Tibial artery (tissue), 4 donors: ENCODE data around the gene PIM1.
"Not testable (repeated sequence)": the region's sequence is repeated elsewhere in the genome, so short reads cannot be mapped to it uniquely, and the experiment has no call there.

Experiments
- DNase-seq, 2 donors: peaks; one replicate each; pipeline ENCODE4 v3.0.0-alpha.2; 2019
- H3K27ac ChIP-seq, 2 donors: fragments of 200-600 bp; sonication (generic) in 1 of 2; 1 replicate in 1 of 2; 2 replicates in 1 of 2; pipeline ENCODE4 v1.5.1; 2018 to 2019; ENCODE audit warnings: mild to moderate bottlenecking in 1 of 2
- H3K27me3 ChIP-seq, 2 donors: fragments of 200-600 bp; sonication (generic) in 1 of 2; one replicate each; pipeline versions ENCODE4 v1.5.1 to v1.6.0; 2016 to 2019
- H3K36me3 ChIP-seq, 3 donors: fragments of 200-600 bp; sonication (generic) in 2 of 3; one replicate each; pipeline ENCODE4 v1.5.1; 2016 to 2019; ENCODE audit warnings: mild to moderate bottlenecking in 2 of 3
- H3K4me1 ChIP-seq, 4 donors: fragments of 200-600 bp; sonication (generic) in 2 of 4; 1 replicate in 3 of 4; 2 replicates in 1 of 4; pipeline ENCODE4 v1.5.1; 2016 to 2019
- H3K4me3 ChIP-seq, 2 donors: fragments of 200-600 bp; sonication (generic) in 1 of 2; 1 replicate in 1 of 2; 2 replicates in 1 of 2; pipeline ENCODE4 v1.5.1; 2018 to 2019; ENCODE audit warnings: mild to moderate bottlenecking in 2 of 2
- H3K9me3 ChIP-seq, 3 donors: fragments of 200-600 bp; sonication (generic) in 1 of 3; one replicate each; pipeline ENCODE4 v1.5.1; 2016 to 2019
- intact Hi-C: fragments of 100-400 bp; cut with DNase I; formaldehyde crosslinking; loops from one replicate; pipeline ENCODE4 v1.15.0; 2023; ENCODE audit warnings: low total_unique reads
- TF ChIP-seq, protein P1 (sequence below), 2 experiments: fragments of 200-600 bp in 1 of 2; fragments of 450-650 bp in 1 of 2; IDR thresholded peaks; one replicate each; pipeline ENCODE4 v1.5.1; 2017 to 2019; ENCODE audit warnings: antibody characterized with exemption in 2 of 2, mild to moderate bottlenecking in 1 of 2, moderate library complexity in 1 of 2

The PIM1 gene

DNA sequence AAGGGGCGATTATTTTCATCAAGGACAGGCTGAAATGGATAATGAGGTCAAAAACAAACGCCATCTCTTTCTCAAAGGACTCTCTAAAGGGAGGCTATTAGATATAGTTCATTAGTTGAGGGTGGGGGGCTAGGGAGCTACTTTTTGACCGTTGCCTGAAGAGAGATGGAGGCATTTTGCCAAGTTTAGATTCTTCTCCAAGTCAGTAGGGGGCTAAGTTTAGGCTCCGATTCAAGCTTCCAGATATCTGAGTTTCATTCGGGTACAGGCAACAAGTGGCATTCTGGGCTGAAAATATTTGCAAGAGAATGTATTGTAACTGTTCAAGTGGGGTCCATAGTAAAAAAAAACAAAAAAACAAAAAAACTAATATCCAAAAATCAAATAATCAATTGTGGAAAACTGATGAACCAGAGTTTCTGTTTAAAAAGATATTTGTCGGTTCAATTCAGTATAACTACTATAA, 43.4 kb upstream of the PIM1 start:
- Histone ChIP-seq H3K27ac (no peak overlapping the region), H3K27me3 (peaks cover 0 to 7% of the 10 kb centered on the region in 2 donors), H3K36me3 (no peaks in the 10 kb centered on the region), H3K4me1 (peaks cover 0 to 18% (median 5%) of the 10 kb centered on the region in 4 donors), H3K4me3 (no peak overlapping the region), H3K9me3 (no peaks in the 10 kb centered on the region)
- DNase-seq, result no peak
- intact Hi-C loops, result no loop called here
- TF ChIP-seq, protein P1, sequence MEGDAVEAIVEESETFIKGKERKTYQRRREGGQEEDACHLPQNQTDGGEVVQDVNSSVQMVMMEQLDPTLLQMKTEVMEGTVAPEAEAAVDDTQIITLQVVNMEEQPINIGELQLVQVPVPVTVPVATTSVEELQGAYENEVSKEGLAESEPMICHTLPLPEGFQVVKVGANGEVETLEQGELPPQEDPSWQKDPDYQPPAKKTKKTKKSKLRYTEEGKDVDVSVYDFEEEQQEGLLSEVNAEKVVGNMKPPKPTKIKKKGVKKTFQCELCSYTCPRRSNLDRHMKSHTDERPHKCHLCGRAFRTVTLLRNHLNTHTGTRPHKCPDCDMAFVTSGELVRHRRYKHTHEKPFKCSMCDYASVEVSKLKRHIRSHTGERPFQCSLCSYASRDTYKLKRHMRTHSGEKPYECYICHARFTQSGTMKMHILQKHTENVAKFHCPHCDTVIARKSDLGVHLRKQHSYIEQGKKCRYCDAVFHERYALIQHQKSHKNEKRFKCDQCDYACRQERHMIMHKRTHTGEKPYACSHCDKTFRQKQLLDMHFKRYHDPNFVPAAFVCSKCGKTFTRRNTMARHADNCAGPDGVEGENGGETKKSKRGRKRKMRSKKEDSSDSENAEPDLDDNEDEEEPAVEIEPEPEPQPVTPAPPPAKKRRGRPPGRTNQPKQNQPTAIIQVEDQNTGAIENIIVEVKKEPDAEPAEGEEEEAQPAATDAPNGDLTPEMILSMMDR (IDR thresholded peaks at IDR 0.05), result no peak

DNA sequence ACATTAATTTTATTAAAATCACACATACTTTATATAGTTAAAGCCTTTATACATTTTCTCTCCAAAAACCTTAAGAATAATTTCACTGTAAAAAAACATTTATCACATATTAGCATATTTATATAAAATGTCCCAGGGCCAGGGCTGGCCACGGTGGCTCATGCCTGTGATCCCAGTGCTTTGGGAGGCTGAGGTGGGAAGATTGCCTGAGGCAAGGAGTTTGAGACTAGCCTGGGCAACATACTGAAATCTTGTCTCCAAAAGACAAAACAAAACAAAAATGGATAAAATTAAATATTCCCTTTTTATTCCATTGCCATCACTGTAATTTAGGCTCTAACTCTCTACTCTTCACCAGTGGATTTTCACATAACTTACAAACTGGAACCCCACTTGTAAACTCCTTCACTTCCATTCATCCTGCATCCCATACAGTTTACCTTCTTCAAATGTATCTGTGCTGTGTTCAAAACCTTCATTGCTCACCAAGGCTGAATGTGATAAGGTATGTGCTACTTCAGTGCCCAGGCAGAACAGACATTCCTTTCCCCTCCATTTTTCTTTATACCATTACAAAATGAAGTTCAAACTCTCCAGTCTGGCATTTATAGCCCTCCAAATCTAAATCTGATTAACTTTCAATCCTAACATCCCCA, 42.9 kb upstream of the PIM1 start:
- intact Hi-C loops, result no loop called here
- TF ChIP-seq, protein P1 (IDR thresholded peaks at IDR 0.05), result no peak
- no peak for DNase-seq
- Histone ChIP-seq H3K4me1 (peaks cover 0 to 24% (median 8%) of the 10 kb centered on the region in 4 donors), H3K27ac (no peak overlapping the region), H3K9me3 (no peaks in the 10 kb centered on the region), H3K4me3 (no peak overlapping the region), H3K27me3 (peaks cover 0 to 7% of the 10 kb centered on the region in 2 donors), H3K36me3 (no peaks in the 10 kb centered on the region)

DNA sequence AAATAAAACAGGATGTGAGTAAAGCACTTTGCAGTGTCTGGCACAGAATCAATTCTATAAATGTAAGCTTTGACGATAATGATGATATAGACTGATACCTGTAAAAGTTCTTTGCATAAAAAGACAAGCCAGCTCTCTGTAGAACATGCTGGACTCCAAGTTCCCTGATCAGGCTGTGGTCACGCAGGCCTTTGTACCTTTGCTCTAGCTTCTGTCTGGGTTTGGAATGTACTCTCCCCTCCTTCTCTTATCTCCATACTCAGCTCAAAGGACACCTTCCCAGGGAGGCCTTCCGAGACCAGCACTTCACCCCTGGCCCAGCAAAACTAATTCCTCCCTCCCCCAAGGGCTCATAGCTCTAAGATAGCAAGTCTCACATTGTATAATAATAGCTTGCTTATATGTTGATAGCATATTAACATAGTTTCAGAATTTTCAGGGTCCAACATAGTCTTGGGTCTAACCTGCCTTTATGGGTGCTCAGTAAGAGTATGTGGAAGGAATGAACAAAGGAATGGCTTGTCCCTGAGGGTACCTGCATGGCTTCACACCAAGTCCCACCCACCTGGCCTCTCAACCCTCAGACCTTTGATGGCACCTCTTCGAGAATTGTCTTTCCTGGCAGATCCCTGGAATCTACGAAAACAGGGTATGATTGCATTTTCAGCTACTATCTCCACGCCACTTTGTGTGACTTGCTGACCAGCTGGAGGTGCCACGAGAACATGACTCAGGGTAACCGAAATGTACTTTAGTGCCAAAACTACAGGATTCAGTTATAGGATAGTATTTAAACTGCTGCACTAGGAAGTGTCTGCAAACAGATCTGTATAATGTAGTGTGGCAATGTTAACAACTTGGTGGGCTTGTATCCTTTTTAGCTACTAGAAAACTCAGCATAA, 41.7 kb upstream of the PIM1 start:
- TF ChIP-seq, protein P1 (IDR thresholded peaks at IDR 0.05), result peak in 1 of 2 experiments; percentile 15
- intact Hi-C loops, result no loop called here
- DNase-seq, result no peak
- Histone ChIP-seq H3K27ac (peak overlapping the region in 1 of 2 donors; percentile 15), H3K27me3 (peaks cover 0 to 7% of the 10 kb centered on the region in 2 donors), H3K9me3 (no peaks in the 10 kb centered on the region), H3K4me3 (no peak overlapping the region), H3K4me1 (peaks cover 0 to 25% (median 9%) of the 10 kb centered on the region in 4 donors), H3K36me3 (no peaks in the 10 kb centered on the region)

DNA sequence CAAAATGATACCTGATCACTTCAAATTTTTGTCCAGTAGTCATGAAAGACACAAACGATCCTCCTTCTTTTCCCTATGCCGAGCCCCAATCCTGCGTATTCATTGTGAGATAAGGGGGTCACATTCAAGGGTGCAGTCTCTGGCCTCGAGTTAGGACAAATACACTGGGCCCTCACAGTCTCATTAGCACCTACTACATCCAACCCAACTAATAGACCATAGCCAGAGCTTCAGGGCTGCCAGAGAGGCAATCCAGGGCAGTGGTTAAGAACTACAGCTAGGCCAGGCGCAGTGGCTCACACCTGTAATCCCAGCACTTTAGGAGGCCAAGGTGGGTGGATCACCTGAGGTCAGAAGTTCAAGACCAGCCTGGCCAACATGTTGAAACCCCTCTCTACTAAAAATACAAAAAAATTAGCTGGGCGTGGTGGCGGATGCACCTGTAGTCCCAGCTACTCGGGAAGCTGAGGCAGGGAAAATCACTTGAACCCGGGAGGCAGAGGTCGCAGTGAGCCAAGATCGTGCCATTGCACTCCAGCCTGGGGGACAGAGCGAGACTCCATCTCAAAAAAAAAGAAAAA, 41.0 kb upstream of the PIM1 start:
- H3K9me3 ChIP-seq, intact Hi-C loops, H3K27me3 ChIP-seq, DNase-seq, H3K36me3 ChIP-seq, H3K4me3 ChIP-seq: not testable (repeated sequence)
- Histone ChIP-seq H3K4me1 (peaks cover 0 to 30% (median 12%) of the 10 kb centered on the region in 4 donors), H3K27ac (peak overlapping the region in 1 of 2 donors; percentile 21)

DNA sequence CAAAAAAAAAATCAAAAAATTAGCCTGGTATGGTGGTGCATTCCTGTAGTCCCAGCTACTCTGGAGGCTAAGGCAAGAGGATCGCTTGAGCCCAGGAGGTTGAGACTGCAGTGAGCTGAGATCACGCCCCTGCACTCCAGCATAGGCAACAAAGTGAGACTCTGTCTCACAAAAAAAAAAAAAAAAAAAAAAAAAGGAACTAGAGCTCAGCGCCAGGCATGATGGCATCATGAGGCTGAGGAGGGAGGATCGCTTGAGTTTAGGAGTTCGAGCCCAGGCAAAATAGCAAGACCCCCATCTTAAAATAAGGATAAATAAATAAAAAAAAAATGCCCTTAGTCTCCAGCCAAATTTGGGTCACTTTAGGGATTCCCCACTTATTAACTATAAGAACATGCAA, 40.4 kb upstream of the PIM1 start:
- H3K4me3 ChIP-seq, result no peak overlapping the region
- DNase-seq, result no peak
- H3K36me3 ChIP-seq, result no peaks in the 10 kb centered on the region
- peaks cover 4 to 36% (median 17%) of the 10 kb centered on the region in 4 donors for H3K4me1 ChIP-seq
- intact Hi-C loops, result no loop called here
- TF ChIP-seq, protein P1 (IDR thresholded peaks at IDR 0.05), result no peak
- peaks cover 0 to 7% of the 10 kb centered on the region in 2 donors for H3K27me3 ChIP-seq
- H3K27ac ChIP-seq, result no peak overlapping the region
- no peaks in the 10 kb centered on the region for H3K9me3 ChIP-seq
